Measurements from ENCODE around the gene NPTN.

NPTN gene

GRCh38 chr15:73629798-73630429 is 3.3 kb downstream of the NPTN start:
- Histone ChIP-seq H3K4me1 (ENCODE audit: control insufficient read depth, insufficient read depth, low read length) (peaks cover 26% of the 10 kb centered on the region), H3K9ac (ENCODE audit: low read length) (no peak overlapping the region), H3K27me3 (ENCODE audit: control insufficient read depth, insufficient read depth, low read length) (no peaks in the 10 kb centered on the region), H3K9me3 (ENCODE audit: control insufficient read depth, low read length) (no peaks in the 10 kb centered on the region), H3K36me3 (ENCODE audit: control insufficient read depth, insufficient read depth, low read length) (no peaks in the 10 kb centered on the region), H3K4me3 (ENCODE audit: low read length) (no peak overlapping the region)

- Histone ChIP-seq H3K4me1 (ENCODE audit: control insufficient read depth, insufficient read depth, low read length) (peaks cover 32% of the 10 kb centered on the region), H3K9me3 (ENCODE audit: control insufficient read depth, low read length) (no peaks in the 10 kb centered on the region), H3K27me3 (ENCODE audit: control insufficient read depth, insufficient read depth, low read length) (no peaks in the 10 kb centered on the region), H3K36me3 (ENCODE audit: control insufficient read depth, insufficient read depth, low read length) (no peaks in the 10 kb centered on the region), H3K4me3 (ENCODE audit: low read length) (no peak overlapping the region), H3K9ac (ENCODE audit: low read length) (peak overlapping the region; percentile 17)
These were observed 4.0 kb downstream of the NPTN start for GRCh38 chr15:73628976-73629797.

GRCh38 chr15:73628102-73628501 is 5.1 kb downstream of the NPTN start:
- Histone ChIP-seq H3K4me1 (ENCODE audit: control insufficient read depth, insufficient read depth, low read length) (peaks cover 27% of the 10 kb centered on the region), H3K9me3 (ENCODE audit: control insufficient read depth, low read length) (no peaks in the 10 kb centered on the region), H3K27me3 (ENCODE audit: control insufficient read depth, insufficient read depth, low read length) (no peaks in the 10 kb centered on the region), H3K9ac (ENCODE audit: low read length) (no peak overlapping the region), H3K4me3 (ENCODE audit: low read length) (no peak overlapping the region), H3K36me3 (ENCODE audit: control insufficient read depth, insufficient read depth, low read length) (no peaks in the 10 kb centered on the region)

- H3K36me3 ChIP-seq (ENCODE audit: control insufficient read depth, insufficient read depth, low read length), result no peaks in the 10 kb centered on the region
- no peaks in the 10 kb centered on the region for H3K27me3 ChIP-seq (ENCODE audit: control insufficient read depth, insufficient read depth, low read length)
- no peaks in the 10 kb centered on the region for H3K9me3 ChIP-seq (ENCODE audit: control insufficient read depth, low read length)
- H3K4me1 ChIP-seq (ENCODE audit: control insufficient read depth, insufficient read depth, low read length), result peaks cover 27% of the 10 kb centered on the region
- no peak overlapping the region for H3K9ac ChIP-seq (ENCODE audit: low read length)
- no peak overlapping the region for H3K4me3 ChIP-seq (ENCODE audit: low read length)
These were observed 7.1 kb downstream of the NPTN start for GRCh38 chr15:73626072-73626471.

- H3K4me1 ChIP-seq (ENCODE audit: control insufficient read depth, insufficient read depth, low read length), result peaks cover 20% of the 10 kb centered on the region
- no peaks in the 10 kb centered on the region for H3K27me3 ChIP-seq (ENCODE audit: control insufficient read depth, insufficient read depth, low read length)
- H3K9ac ChIP-seq (ENCODE audit: low read length), result peak overlapping the region; percentile 28
- no peaks in the 10 kb centered on the region for H3K9me3 ChIP-seq (ENCODE audit: control insufficient read depth, low read length)
- no peaks in the 10 kb centered on the region for H3K36me3 ChIP-seq (ENCODE audit: control insufficient read depth, insufficient read depth, low read length)
- H3K4me3 ChIP-seq (ENCODE audit: low read length), result no peak overlapping the region
These were observed 8.7 kb downstream of the NPTN start for GRCh38 chr15:73624530-73624929.

GRCh38 chr15:73621286-73621826 is 11.8 kb downstream of the NPTN start:
- Histone ChIP-seq H3K4me3 (ENCODE audit: low read length) (no peak overlapping the region), H3K9me3 (ENCODE audit: control insufficient read depth, low read length) (no peaks in the 10 kb centered on the region), H3K9ac (ENCODE audit: low read length) (no peak overlapping the region), H3K36me3 (ENCODE audit: control insufficient read depth, insufficient read depth, low read length) (no peaks in the 10 kb centered on the region), H3K27me3 (ENCODE audit: control insufficient read depth, insufficient read depth, low read length) (no peaks in the 10 kb centered on the region), H3K4me1 (ENCODE audit: control insufficient read depth, insufficient read depth, low read length) (peaks cover 11% of the 10 kb centered on the region)

- Histone ChIP-seq H3K27me3 (ENCODE audit: control insufficient read depth, insufficient read depth, low read length) (no peaks in the 10 kb centered on the region), H3K4me1 (ENCODE audit: control insufficient read depth, insufficient read depth, low read length) (peaks cover 11% of the 10 kb centered on the region), H3K4me3 (ENCODE audit: low read length) (no peak overlapping the region), H3K36me3 (ENCODE audit: control insufficient read depth, insufficient read depth, low read length) (no peaks in the 10 kb centered on the region), H3K9me3 (ENCODE audit: control insufficient read depth, low read length) (no peaks in the 10 kb centered on the region), H3K9ac (ENCODE audit: low read length) (no peak overlapping the region)
These were observed 13.1 kb downstream of the NPTN start for GRCh38 chr15:73620078-73620477.

- no peak overlapping the region for H3K9ac ChIP-seq (ENCODE audit: low read length)
These were observed 15.3 kb downstream of the NPTN start for GRCh38 chr15:73617913-73618312.

GRCh38 chr15:73617301-73617831 is 15.8 kb downstream of the NPTN start:
- Histone ChIP-seq H3K36me3 (ENCODE audit: control insufficient read depth, insufficient read depth, low read length) (no peaks in the 10 kb centered on the region), H3K27me3 (ENCODE audit: control insufficient read depth, insufficient read depth, low read length) (no peaks in the 10 kb centered on the region), H3K4me1 (ENCODE audit: control insufficient read depth, insufficient read depth, low read length) (no peaks in the 10 kb centered on the region), H3K4me3 (ENCODE audit: low read length) (no peak overlapping the region), H3K9ac (ENCODE audit: low read length) (no peak overlapping the region), H3K9me3 (ENCODE audit: control insufficient read depth, low read length) (no peaks in the 10 kb centered on the region)

More at GRCh38 chr15:73617913-73618312, 15.3 kb downstream of the NPTN start:
- Histone ChIP-seq H3K4me1 (ENCODE audit: control insufficient read depth, insufficient read depth, low read length) (no peaks in the 10 kb centered on the region), H3K27me3 (ENCODE audit: control insufficient read depth, insufficient read depth, low read length) (no peaks in the 10 kb centered on the region), H3K4me3 (ENCODE audit: low read length) (no peak overlapping the region), H3K9me3 (ENCODE audit: control insufficient read depth, low read length) (no peaks in the 10 kb centered on the region), H3K36me3 (ENCODE audit: control insufficient read depth, insufficient read depth, low read length) (no peaks in the 10 kb centered on the region)

GRCh38 chr15:73608941-73609340 is 24.2 kb downstream of the NPTN start:
- no peak overlapping the region for H3K4me3 ChIP-seq (ENCODE audit: low read length)
- no peaks in the 10 kb centered on the region for H3K27me3 ChIP-seq (ENCODE audit: control insufficient read depth, insufficient read depth, low read length)
- H3K4me1 ChIP-seq (ENCODE audit: control insufficient read depth, insufficient read depth, low read length), result peaks cover 6% of the 10 kb centered on the region
- H3K9me3 ChIP-seq (ENCODE audit: control insufficient read depth, low read length), result no peaks in the 10 kb centered on the region
- H3K36me3 ChIP-seq (ENCODE audit: control insufficient read depth, insufficient read depth, low read length), result no peaks in the 10 kb centered on the region
- no peak overlapping the region for H3K9ac ChIP-seq (ENCODE audit: low read length)

- peaks cover 6% of the 10 kb centered on the region for H3K4me1 ChIP-seq (ENCODE audit: control insufficient read depth, insufficient read depth, low read length)
- no peaks in the 10 kb centered on the region for H3K36me3 ChIP-seq (ENCODE audit: control insufficient read depth, insufficient read depth, low read length)
These were observed 24.7 kb downstream of the NPTN start for GRCh38 chr15:73608475-73608874.

GRCh38 chr15:73607843-73608242 is 25.3 kb downstream of the NPTN start:
- Histone ChIP-seq H3K9ac (ENCODE audit: low read length) (no peak overlapping the region), H3K4me1 (ENCODE audit: control insufficient read depth, insufficient read depth, low read length) (peaks cover 11% of the 10 kb centered on the region), H3K36me3 (ENCODE audit: control insufficient read depth, insufficient read depth, low read length) (no peaks in the 10 kb centered on the region), H3K4me3 (ENCODE audit: low read length) (no peak overlapping the region), H3K27me3 (ENCODE audit: control insufficient read depth, insufficient read depth, low read length) (no peaks in the 10 kb centered on the region), H3K9me3 (ENCODE audit: control insufficient read depth, low read length) (no peaks in the 10 kb centered on the region)

More at GRCh38 chr15:73608475-73608874, 24.7 kb downstream of the NPTN start:
- H3K9me3 ChIP-seq (ENCODE audit: control insufficient read depth, low read length), result no peaks in the 10 kb centered on the region
- no peak overlapping the region for H3K4me3 ChIP-seq (ENCODE audit: low read length)
- no peaks in the 10 kb centered on the region for H3K27me3 ChIP-seq (ENCODE audit: control insufficient read depth, insufficient read depth, low read length)
- H3K9ac ChIP-seq (ENCODE audit: low read length), result no peak overlapping the region
